H1 (cell line): ENCODE data around the gene ADAM12. TPM values are rescaled to one million over a fixed set of nuclear protein-coding genes. Genes with fewer than 3 reads are reported as not detected.

ENCODE experiments used
- CTCF ChIP-seq, 3 experiments: IDR thresholded peaks; 1 replicate in 2 of 3; 2 replicates in 1 of 3; pipeline versions ENCODE4 v1.5.1 to v1.6.1; 2011; ENCODE audit warnings: low read length in 3 of 3, mild to moderate bottlenecking in 3 of 3, inconsistent platforms in 2 of 3, low read depth in 1 of 3, moderate library complexity in 1 of 3; ENCODE audit not compliant: insufficient read depth in 1 of 3; ENCODE audit errors: control extremely low read depth in 1 of 3
- polyA plus RNA-seq, 7 experiments: library from polyadenylated mRNA; depleted of rRNA in 3 of 7; stranded (reverse) in 5 of 7; unstranded in 2 of 7; fragments of >200 nt in 5 of 7; fragments of 200-250 nt in 2 of 7; gene quantifications; 1 replicate in 5 of 7; 2 replicates in 1 of 7; 4 replicates in 1 of 7; pipeline versions ENCODE4 v1.2.1 to v1.2.3, GENCODE V29; 2011 to 2013; ENCODE audit warnings: missing spikeins in 2 of 7, mixed read lengths in 2 of 7
- total RNA-seq: library from RNA; stranded (reverse); fragmentation: NEBNext Ultra II Directional; extraction: Animal tissue kit (Norgen Biotek cat#: 25700); gene quantifications from 2 replicates; pipeline ENCODE4 v1.2.1, GENCODE V29; 2021

Gene ADAM12
- total and polyA plus RNA-seq, 2 of the 8 experiments (the other 6 are each of a cell fraction or from before 2014, with no cell fraction given), result 0.07 to 0.17 TPM

- no peak for TF ChIP-seq CTCF (IDR thresholded peaks at IDR 0.05; ENCODE audit: control extremely low read depth in 1 of 3, insufficient read depth in 1 of 3, low read depth in 1 of 3, low read length in 3 of 3)
These were observed 378.6 kb downstream of the ADAM12 start (continued) for GRCh38 chr10:126009650-126010049.
